DOHH2 (cell line): ENCODE results near the gene TUSC2.

Experiments used
- EZH2phosphoT487 ChIP-seq: fragments of 200-600 bp; sonication (generic); IDR thresholded peaks from 2 replicates; pipeline ENCODE4 v1.6.1; 2017; ENCODE audit warnings: borderline replicate concordance, mild to moderate bottlenecking, antibody characterized with exemption, low read length, moderate library complexity, mixed read lengths
- TF ChIP-seq, protein P1 (sequence below): fragments of 200-600 bp; sonication (generic); IDR thresholded peaks from one replicate; pipeline ENCODE4 v1.5.1; 2014; ENCODE audit warnings: antibody characterized with exemption, mild to moderate bottlenecking, low read depth, low read length; ENCODE audit not compliant: poor library complexity, severe bottlenecking

GRCh38 chr3:50331364-50331907 is 3.4 kb upstream of the TUSC2 start:
- TF ChIP-seq, protein P1, sequence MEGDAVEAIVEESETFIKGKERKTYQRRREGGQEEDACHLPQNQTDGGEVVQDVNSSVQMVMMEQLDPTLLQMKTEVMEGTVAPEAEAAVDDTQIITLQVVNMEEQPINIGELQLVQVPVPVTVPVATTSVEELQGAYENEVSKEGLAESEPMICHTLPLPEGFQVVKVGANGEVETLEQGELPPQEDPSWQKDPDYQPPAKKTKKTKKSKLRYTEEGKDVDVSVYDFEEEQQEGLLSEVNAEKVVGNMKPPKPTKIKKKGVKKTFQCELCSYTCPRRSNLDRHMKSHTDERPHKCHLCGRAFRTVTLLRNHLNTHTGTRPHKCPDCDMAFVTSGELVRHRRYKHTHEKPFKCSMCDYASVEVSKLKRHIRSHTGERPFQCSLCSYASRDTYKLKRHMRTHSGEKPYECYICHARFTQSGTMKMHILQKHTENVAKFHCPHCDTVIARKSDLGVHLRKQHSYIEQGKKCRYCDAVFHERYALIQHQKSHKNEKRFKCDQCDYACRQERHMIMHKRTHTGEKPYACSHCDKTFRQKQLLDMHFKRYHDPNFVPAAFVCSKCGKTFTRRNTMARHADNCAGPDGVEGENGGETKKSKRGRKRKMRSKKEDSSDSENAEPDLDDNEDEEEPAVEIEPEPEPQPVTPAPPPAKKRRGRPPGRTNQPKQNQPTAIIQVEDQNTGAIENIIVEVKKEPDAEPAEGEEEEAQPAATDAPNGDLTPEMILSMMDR: no peak
- no peak for TF ChIP-seq EZH2phosphoT487
